OCI-LY7 (cell line): ENCODE measurements around the gene FKBP9. TPM values are rescaled to one million over a fixed set of nuclear protein-coding genes. Genes with fewer than 3 reads are reported as not detected.

Experiments
- BruUV-seq: library from RNA; stranded (reverse); fragments of 400-500 nt; replicated peaks from 2 replicates; lab custom pipeline; 2021; lab: Mats Ljungman, UMichigan
- CTCF ChIA-PET: fragments of 300-600 bp; sonication (Branson Sonifier 250); formaldehyde crosslinking; loops from one replicate; lab custom pipeline; 2022; ENCODE audit warnings: antibody characterized with exemption; ENCODE audit not compliant: unreplicated experiment; lab: Charles Lee
- POLR2A ChIA-PET: fragments of 300-600 bp; sonication (Branson Sonifier 250); formaldehyde crosslinking; loops from one replicate; lab custom pipeline; 2022; ENCODE audit warnings: antibody characterized with exemption; lab: Charles Lee
- DNase-seq: peaks from one replicate; pipeline ENCODE4 v3.0.0-alpha.2; 2015; ENCODE audit warnings: low spot score
- H2AFZ ChIP-seq: fragments of 200-600 bp; sonication (generic), shearing (Covaris generic); 2 replicates; pipeline ENCODE4 v1.6.1; 2014; ENCODE audit warnings: mild to moderate bottlenecking, antibody characterized with exemption, low read length, moderate library complexity
- H3K27ac ChIP-seq: fragments of 200-600 bp; sonication (generic); 2 replicates; pipeline ENCODE4 v1.5.1; 2014; ENCODE audit warnings: mixed run types, low read depth, mild to moderate bottlenecking, moderate library complexity, low read length, inconsistent platforms; ENCODE audit not compliant: poor library complexity, severe bottlenecking
- H3K36me3 ChIP-seq: fragments of 200-600 bp; sonication (generic); 2 replicates; pipeline ENCODE4 v1.6.1; 2014; ENCODE audit warnings: mild to moderate bottlenecking, antibody characterized with exemption, low read length, moderate library complexity, mixed read lengths; ENCODE audit not compliant: insufficient read depth
- H3K4me1 ChIP-seq: fragments of 200-600 bp; sonication (generic); 2 replicates; pipeline ENCODE4 v1.5.1; 2014; ENCODE audit warnings: mild to moderate bottlenecking, low read length; ENCODE audit not compliant: insufficient read depth, poor library complexity, severe bottlenecking
- H3K4me2 ChIP-seq: fragments of 200-600 bp; sonication (generic); 2 replicates; pipeline ENCODE4 v1.6.1; 2014; ENCODE audit warnings: mild to moderate bottlenecking, low read length
- H3K4me3 ChIP-seq: fragments of 200-600 bp; sonication (generic); 2 replicates; pipeline ENCODE4 v1.5.1; 2014; ENCODE audit warnings: mild to moderate bottlenecking, low read depth, low read length; ENCODE audit not compliant: poor library complexity, severe bottlenecking
- H3K79me2 ChIP-seq: fragments of 200-600 bp; sonication (generic); 2 replicates; pipeline ENCODE4 v1.6.1; 2016; ENCODE audit warnings: low read depth, mild to moderate bottlenecking, low read length, moderate library complexity, mixed read lengths; ENCODE audit not compliant: insufficient read depth
- H3K9me2 ChIP-seq: fragments of 200-600 bp; sonication (generic); 2 replicates; pipeline ENCODE4 v1.6.1; 2016; ENCODE audit warnings: mild to moderate bottlenecking, low read length, mixed read lengths; ENCODE audit not compliant: insufficient read depth
- H3K9me3 ChIP-seq: fragments of 200-600 bp; sonication (generic); 2 replicates; pipeline ENCODE4 v1.6.1; 2014; ENCODE audit warnings: mild to moderate bottlenecking, mixed run types, low read length, mixed read lengths
- H4K20me1 ChIP-seq: fragments of 200-600 bp; sonication (generic); 2 replicates; pipeline ENCODE4 v1.6.1; 2014; ENCODE audit warnings: mild to moderate bottlenecking, antibody characterized with exemption, low read length, moderate library complexity, mixed read lengths; ENCODE audit not compliant: insufficient read depth
- EZH2phosphoT487 ChIP-seq: fragments of 200-600 bp; sonication (generic); IDR thresholded peaks from 2 replicates; pipeline ENCODE4 v1.6.1; 2018; ENCODE audit warnings: low read depth, borderline replicate concordance, mild to moderate bottlenecking, mixed run types, antibody characterized with exemption, low read length, moderate library complexity, mixed read lengths
- intact Hi-C: fragments of 100-400 bp; cut with micrococcal nuclease; formaldehyde crosslinking; loops from one replicate; pipeline ENCODE4 v1.10.0; 2022; ENCODE audit not compliant: unreplicated experiment
- total RNA-seq, 2 experiments: library from RNA; depleted of rRNA in 1 of 2; stranded (reverse); fragments of >200 nt in 1 of 2; shearing (Covaris generic) in 1 of 2; gene quantifications; 2 replicates each; pipeline ENCODE4 v1.2.3, GENCODE V29; 2014 to 2022
- TF ChIP-seq, protein P1 (sequence below): fragments of 200-600 bp; sonication (generic); conservative IDR thresholded peaks from 2 replicates; pipeline ENCODE4 v1.5.1; 2014; ENCODE audit warnings: mild to moderate bottlenecking, antibody characterized with exemption, low read length, moderate library complexity, mixed read lengths

Gene FKBP9
- total RNA-seq, 2 experiments from 2014 or later, result 0.73 TPM; not detected in 1

DNA sequence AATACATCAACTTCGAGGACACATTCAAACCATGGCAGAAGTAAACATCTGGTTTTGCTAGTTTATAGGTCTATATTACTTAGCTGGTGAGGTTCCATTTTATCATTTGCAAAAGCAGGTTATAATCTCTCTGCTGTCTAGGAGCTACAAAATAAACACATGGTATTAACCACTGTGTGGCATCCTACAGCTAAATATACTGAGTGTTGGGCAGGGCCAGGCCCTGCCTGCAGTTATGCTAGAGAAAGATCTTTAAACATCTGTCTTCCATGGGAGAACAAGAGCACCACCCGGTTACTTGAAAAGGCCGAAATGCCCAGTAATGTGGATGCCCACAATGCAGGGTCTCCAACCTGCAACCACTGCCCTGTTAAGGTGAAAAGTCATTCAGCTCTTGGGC lies 20.6 kb upstream of the FKBP9 start:
- Histone ChIP-seq H4K20me1 (no peaks in the 10 kb centered on the region), H3K4me3 (no peak overlapping the region), H3K4me2 (no peak overlapping the region), H3K27ac (no peak overlapping the region), H3K36me3 (no peaks in the 10 kb centered on the region), H2AFZ (no peak overlapping the region), H3K4me1 (no peaks in the 10 kb centered on the region), H3K9me2 (no peaks in the 10 kb centered on the region), H3K79me2 (no peaks in the 10 kb centered on the region), H3K9me3 (no peaks in the 10 kb centered on the region)
- POLR2A ChIA-PET, result interaction anchor here (1.2 kb wide), 1 partner anchor 30 kb away, joined by 7 read pairs; no protein-coding TSS in a partner anchor
- BruUV-seq, result no TSS peak
- TF ChIP-seq EZH2phosphoT487, result no peak
- TF ChIP-seq, protein P1, sequence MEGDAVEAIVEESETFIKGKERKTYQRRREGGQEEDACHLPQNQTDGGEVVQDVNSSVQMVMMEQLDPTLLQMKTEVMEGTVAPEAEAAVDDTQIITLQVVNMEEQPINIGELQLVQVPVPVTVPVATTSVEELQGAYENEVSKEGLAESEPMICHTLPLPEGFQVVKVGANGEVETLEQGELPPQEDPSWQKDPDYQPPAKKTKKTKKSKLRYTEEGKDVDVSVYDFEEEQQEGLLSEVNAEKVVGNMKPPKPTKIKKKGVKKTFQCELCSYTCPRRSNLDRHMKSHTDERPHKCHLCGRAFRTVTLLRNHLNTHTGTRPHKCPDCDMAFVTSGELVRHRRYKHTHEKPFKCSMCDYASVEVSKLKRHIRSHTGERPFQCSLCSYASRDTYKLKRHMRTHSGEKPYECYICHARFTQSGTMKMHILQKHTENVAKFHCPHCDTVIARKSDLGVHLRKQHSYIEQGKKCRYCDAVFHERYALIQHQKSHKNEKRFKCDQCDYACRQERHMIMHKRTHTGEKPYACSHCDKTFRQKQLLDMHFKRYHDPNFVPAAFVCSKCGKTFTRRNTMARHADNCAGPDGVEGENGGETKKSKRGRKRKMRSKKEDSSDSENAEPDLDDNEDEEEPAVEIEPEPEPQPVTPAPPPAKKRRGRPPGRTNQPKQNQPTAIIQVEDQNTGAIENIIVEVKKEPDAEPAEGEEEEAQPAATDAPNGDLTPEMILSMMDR, result no peak
- CTCF ChIA-PET, result no interaction called here
- DNase-seq, result no peak
- intact Hi-C loops, result no loop called here

DNA sequence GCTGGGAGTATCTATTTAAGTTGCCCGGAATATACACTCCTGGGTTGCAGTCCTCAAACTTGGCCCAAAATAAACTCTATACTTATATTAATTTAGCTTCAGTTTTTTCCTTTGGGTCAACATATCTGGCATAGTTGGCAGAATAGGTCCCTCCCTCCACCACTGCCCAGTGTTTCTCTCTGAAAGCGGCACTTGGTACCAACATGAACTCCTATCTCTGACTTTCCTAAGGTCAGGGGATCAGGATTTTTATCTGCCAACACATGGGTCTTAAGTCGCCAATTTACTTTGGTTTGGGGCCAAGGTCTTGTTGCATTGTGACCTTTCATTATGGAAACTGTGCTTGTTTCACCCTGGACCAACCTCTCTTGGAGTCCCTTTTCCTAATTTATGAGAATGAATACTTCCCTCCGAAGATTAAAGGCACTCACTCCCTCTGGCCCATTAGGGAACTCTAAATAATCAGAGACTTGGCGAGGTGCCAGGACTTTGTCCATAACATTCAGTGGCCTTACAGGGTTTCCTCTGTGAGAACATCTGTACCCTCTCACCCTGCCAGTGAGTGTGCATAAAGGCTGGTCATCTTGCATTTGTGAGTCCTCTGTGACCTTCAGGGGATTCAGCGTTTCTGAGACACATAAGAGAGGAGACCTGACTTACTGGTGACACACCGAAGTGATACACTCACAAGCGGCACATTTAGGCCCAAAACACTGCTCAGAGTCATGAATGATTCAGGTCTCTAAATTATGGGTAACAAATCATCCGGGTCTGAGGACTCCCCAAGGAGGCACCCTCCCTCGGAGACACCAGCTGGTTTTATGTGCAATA lies 19.7 kb upstream of the FKBP9 start:
- POLR2A ChIA-PET, result interaction anchor here (0.7 to 1.2 kb wide), 2 partner anchors 31 to 37 kb away, joined by 3 to 7 read pairs; no protein-coding TSS in a partner anchor
- H3K27ac ChIP-seq, result no peak overlapping the region
- no peak for DNase-seq
- no peaks in the 10 kb centered on the region for H3K79me2 ChIP-seq
- BruUV-seq, result no TSS peak
- no peaks in the 10 kb centered on the region for H3K4me1 ChIP-seq
- no peak for TF ChIP-seq EZH2phosphoT487
- TF ChIP-seq, protein P1, result no peak
- CTCF ChIA-PET, result no interaction called here
- no peak overlapping the region for H3K4me2 ChIP-seq
- no peaks in the 10 kb centered on the region for H3K36me3 ChIP-seq
- H3K4me3 ChIP-seq, result no peak overlapping the region
- H2AFZ ChIP-seq, result no peak overlapping the region
- no peaks in the 10 kb centered on the region for H3K9me2 ChIP-seq
- no peaks in the 10 kb centered on the region for H3K9me3 ChIP-seq
- no peaks in the 10 kb centered on the region for H4K20me1 ChIP-seq
- intact Hi-C loops, result no loop called here

DNA sequence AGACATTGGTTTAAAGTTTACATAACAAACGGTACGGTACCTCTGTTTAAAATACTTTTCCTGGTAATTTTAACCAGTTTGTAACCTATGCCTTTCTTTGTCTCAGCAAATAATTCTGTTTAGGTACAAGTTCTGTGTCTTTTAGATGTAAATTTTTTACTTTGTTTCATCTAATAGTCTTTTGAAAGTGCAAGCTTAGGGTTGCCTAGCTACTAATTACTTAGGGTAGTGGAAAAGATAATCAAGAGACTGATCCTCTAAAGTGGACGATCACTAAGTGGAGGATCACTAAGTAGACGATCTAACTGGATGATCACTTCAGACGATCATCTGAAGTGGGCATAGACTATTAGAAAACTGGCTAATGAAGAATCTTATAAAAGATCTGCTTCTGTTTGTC lies 16.1 kb upstream of the FKBP9 start:
- no peaks in the 10 kb centered on the region for H3K79me2 ChIP-seq
- no peaks in the 10 kb centered on the region for H3K9me2 ChIP-seq
- H3K36me3 ChIP-seq, result no peaks in the 10 kb centered on the region
- no peak for TF ChIP-seq EZH2phosphoT487
- TF ChIP-seq, protein P1, result no peak
- ChIA-PET POLR2A (interaction anchor here (0.5 to 0.7 kb wide), 2 partner anchors 35 to 41 kb away, joined by 3 to 5 read pairs; no protein-coding TSS in a partner anchor), CTCF (interaction anchor here (0.9 kb wide), 1 partner anchor 95 kb away, joined by 5 read pairs; no protein-coding TSS in a partner anchor)
- no peak overlapping the region for H3K4me3 ChIP-seq
- intact Hi-C loops, result loop anchor here (10.0 kb wide), 1 partner anchor 164 kb away; the partner anchor contains the start of gene RP9
- no peaks in the 10 kb centered on the region for H3K4me1 ChIP-seq
- H3K27ac ChIP-seq, result no peak overlapping the region
- no peak overlapping the region for H3K4me2 ChIP-seq
- H4K20me1 ChIP-seq, result no peaks in the 10 kb centered on the region
- no peak for DNase-seq
- H2AFZ ChIP-seq, result no peak overlapping the region
- BruUV-seq, result no TSS peak
- H3K9me3 ChIP-seq, result peaks cover 8% of the 10 kb centered on the region
